ENCODE results near the gene FBXL17. TPM values are rescaled to one million over a fixed set of nuclear protein-coding genes. Genes with fewer than 3 reads are reported as not detected.
"Not testable (repeated sequence)": the region's sequence is repeated elsewhere in the genome, so short reads cannot be mapped to it uniquely, and the experiment has no call there.

The FBXL17 gene
- total RNA-seq, 4 donors from 2014 or later: 10.9 to 19.8 (median 15.0) TPM

DNA sequence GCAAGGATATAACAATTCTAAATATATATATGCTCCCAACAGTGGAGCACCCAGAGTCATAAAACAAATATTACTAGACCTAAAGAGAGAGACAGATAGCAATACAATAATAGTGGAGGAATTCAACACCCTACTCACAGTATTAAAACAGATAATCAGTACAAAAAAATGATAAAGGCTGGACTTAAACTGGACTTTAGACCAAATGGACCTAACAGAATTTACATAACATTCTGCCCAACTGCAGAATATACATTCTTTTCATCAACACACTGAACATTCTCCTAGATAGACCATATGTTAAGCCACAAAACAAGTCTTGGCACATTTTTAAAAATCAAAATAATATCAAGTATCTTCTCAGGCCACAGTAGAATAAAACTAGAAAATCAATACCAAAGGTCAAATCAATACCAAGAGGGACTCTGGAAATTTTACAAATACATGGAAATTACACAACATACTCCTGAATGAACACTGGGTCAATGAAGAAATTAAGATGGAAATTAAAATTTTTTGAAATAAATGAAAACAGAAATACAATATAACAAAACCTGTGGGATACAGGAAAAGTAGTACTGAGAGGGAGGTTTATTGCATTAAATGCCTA is 100.8 kb downstream of the FBXL17 start:
- DNase-seq (ENCODE audit: low spot score) (no peak), ATAC-seq (ENCODE audit: low FRiP score) (no peak)
- TF ChIP-seq, protein P1, sequence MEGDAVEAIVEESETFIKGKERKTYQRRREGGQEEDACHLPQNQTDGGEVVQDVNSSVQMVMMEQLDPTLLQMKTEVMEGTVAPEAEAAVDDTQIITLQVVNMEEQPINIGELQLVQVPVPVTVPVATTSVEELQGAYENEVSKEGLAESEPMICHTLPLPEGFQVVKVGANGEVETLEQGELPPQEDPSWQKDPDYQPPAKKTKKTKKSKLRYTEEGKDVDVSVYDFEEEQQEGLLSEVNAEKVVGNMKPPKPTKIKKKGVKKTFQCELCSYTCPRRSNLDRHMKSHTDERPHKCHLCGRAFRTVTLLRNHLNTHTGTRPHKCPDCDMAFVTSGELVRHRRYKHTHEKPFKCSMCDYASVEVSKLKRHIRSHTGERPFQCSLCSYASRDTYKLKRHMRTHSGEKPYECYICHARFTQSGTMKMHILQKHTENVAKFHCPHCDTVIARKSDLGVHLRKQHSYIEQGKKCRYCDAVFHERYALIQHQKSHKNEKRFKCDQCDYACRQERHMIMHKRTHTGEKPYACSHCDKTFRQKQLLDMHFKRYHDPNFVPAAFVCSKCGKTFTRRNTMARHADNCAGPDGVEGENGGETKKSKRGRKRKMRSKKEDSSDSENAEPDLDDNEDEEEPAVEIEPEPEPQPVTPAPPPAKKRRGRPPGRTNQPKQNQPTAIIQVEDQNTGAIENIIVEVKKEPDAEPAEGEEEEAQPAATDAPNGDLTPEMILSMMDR (IDR thresholded peaks at IDR 0.05): no peak

DNA sequence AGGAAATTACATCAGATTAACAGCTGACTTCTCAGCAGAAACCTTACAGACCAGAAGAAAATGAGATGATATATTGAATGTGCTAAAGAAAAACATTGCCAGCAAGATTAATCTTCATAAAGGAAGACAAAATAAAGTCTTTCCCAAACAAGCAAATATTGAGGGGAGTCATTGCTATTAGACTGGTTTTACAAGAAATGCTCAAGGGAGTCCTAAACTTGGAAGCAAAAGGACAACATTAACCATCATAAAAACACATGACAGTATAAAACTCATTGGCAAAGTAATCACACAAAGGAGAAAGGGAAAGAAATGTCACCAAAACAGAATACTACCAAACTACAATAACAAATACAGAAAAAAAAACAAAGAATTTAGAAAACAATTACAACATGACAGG is 101.7 kb downstream of the FBXL17 start:
- DNase-seq (ENCODE audit: low spot score): no peak
- TF ChIP-seq, protein P1 (IDR thresholded peaks at IDR 0.05): no peak
- no peak for ATAC-seq (ENCODE audit: low FRiP score)

GRCh38 chr5:108278285-108279240 is 103.3 kb downstream of the FBXL17 start:
- no peak for ATAC-seq (ENCODE audit: low FRiP score)
- no peak for DNase-seq (ENCODE audit: low spot score)
- TF ChIP-seq, protein P1 (IDR thresholded peaks at IDR 0.05): no peak

- TF ChIP-seq, protein P1 (IDR thresholded peaks at IDR 0.05): no peak
- DNase-seq (ENCODE audit: low spot score) (no peak), ATAC-seq (ENCODE audit: low FRiP score) (no peak)
These were observed 105.5 kb downstream of the FBXL17 start for GRCh38 chr5:108276187-108277050.

GRCh38 chr5:108274080-108274479 is 107.8 kb downstream of the FBXL17 start:
- not testable (repeated sequence) for ATAC-seq (ENCODE audit: low FRiP score)

GRCh38 chr5:108271127-108271526 is 110.8 kb downstream of the FBXL17 start:
- DNase-seq (ENCODE audit: low spot score): no peak
- TF ChIP-seq, protein P1 (IDR thresholded peaks at IDR 0.05): no peak
- ATAC-seq (ENCODE audit: low FRiP score): no peak

More at GRCh38 chr5:108274080-108274479, 107.8 kb downstream of the FBXL17 start:
- DNase-seq (ENCODE audit: low spot score): not testable (repeated sequence)

DNA sequence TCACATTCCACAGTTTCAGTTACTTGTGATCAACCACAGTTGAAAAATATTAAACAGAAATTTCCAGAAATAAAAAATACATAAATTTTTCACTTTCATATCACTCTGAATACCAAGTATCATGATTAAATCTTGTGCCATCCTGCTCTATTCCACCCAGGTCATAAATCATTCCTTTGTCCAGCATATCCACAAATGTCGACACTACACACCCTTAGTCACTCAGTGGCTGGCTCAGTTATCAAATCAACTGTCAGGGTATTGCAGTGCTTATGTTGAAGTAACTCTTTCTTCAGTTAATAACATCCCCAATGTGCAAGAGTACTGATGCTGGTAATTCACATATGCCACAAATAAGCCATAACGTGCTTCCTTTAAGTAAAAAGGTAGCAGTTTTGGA is 115.7 kb downstream of the FBXL17 start:
- TF ChIP-seq, protein P1 (IDR thresholded peaks at IDR 0.05): no peak
- no peak for DNase-seq (ENCODE audit: low spot score)
- peak; percentile 57 for ATAC-seq (ENCODE audit: low FRiP score)
